Measurements from ENCODE around the gene KIFAP3. TPM values are rescaled to one million over a fixed set of nuclear protein-coding genes. Genes with fewer than 3 reads are reported as not detected.
"Not testable (repeated sequence)": the region's sequence is repeated elsewhere in the genome, so short reads cannot be mapped to it uniquely, and the experiment has no call there.

The KIFAP3 gene
- total RNA-seq, 1 experiment from 2014 or later, result 29.2 TPM

DNA sequence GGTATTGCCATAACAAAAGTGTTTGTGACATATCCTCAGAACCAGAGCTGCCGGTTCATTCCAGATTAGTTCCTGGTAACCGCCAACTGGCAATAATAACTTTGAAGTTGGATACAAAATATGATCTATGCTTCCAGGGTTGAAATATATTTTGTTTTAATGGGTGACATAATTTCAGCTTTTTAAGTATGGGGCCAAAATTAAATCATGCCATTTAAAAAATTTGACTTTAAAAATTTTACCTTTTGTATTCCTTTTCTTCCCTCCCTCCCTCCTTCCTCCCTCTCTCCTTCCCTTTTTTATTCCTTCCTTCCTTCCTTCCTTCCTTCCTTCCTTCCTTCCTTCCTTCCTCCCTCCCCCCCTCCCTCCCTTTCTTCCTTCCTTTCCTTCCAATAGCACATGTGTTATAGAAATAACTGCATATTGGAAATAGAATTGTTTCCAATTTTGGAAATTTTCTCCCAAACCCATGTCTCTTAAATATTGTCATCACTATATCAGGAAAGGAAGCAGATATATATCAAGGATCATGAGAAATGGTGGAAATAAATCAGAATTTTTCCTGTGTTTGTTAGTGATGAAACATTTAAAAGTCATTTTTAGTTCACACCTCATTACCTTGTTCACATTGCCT lies 12.0 kb upstream of the KIFAP3 start:
- H3K36me3 Mint-ChIP-seq (ENCODE audit: insufficient read depth, unreplicated experiment), result no peaks in the 10 kb centered on the region
- intact Hi-C loops (cut with micrococcal nuclease), result no loop called here
- no TSS peak for BruUV-seq (replicated peaks)
- no peaks in the 10 kb centered on the region for H3K9me3 Mint-ChIP-seq (ENCODE audit: unreplicated experiment)
- no peak for DNase-seq (ENCODE audit: unreplicated experiment)
- H3K27ac Mint-ChIP-seq (ENCODE audit: low read depth, unreplicated experiment), result no peak overlapping the region
- CTCF ChIA-PET, result interaction anchor here (1.7 kb wide), 1 partner anchor 12 kb away, joined by 13 read pairs; the partner anchor contains the start of gene KIFAP3
- H3K27me3 Mint-ChIP-seq (ENCODE audit: insufficient read depth, unreplicated experiment), result no peaks in the 10 kb centered on the region
- no peak overlapping the region for H3K4me3 Mint-ChIP-seq (ENCODE audit: unreplicated experiment)
- POLR2A ChIA-PET, result no interaction called here
- H3K4me1 Mint-ChIP-seq (ENCODE audit: insufficient read depth, unreplicated experiment), result no peaks in the 10 kb centered on the region
- no peak for TF ChIP-seq CTCF (IDR thresholded peaks at IDR 0.05; ENCODE audit: unreplicated experiment)

DNA sequence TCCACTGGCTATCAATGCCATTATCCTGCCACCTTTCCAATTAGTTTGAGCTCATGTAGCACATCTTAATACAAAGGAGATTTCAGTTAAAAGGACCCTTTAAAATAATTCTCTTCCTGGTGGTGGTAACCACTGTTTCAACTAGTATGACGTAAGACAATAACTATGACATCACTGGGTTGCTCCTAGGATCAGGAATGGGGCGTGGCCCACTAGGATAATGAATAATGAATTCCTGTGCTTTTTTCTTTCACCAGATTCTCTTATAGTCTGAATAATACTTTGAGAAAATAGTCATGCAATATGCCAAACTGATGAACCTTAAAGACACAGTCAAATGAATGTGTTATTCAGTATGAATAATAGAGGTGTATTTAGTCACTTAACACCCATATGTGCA lies 10.6 kb upstream of the KIFAP3 start:
- no TSS peak for BruUV-seq (replicated peaks)
- POLR2A ChIA-PET, result no interaction called here
- Mint-ChIP-seq H3K27me3 (ENCODE audit: insufficient read depth, unreplicated experiment) (no peaks in the 10 kb centered on the region), H3K36me3 (ENCODE audit: insufficient read depth, unreplicated experiment) (no peaks in the 10 kb centered on the region), H3K4me1 (ENCODE audit: insufficient read depth, unreplicated experiment) (no peaks in the 10 kb centered on the region), H3K27ac (ENCODE audit: low read depth, unreplicated experiment) (no peak overlapping the region), H3K9me3 (ENCODE audit: unreplicated experiment) (no peaks in the 10 kb centered on the region), H3K4me3 (ENCODE audit: unreplicated experiment) (no peak overlapping the region)
- DNase-seq (ENCODE audit: unreplicated experiment), result no peak
- CTCF ChIA-PET, result interaction anchor here (0.6 to 1.7 kb wide), 3 partner anchors 10 to 191 kb away, joined by 3 to 13 read pairs (median 3); partner anchors contain the start of gene KIFAP3
- no peak for TF ChIP-seq CTCF (IDR thresholded peaks at IDR 0.05; ENCODE audit: unreplicated experiment)
- intact Hi-C loops (cut with micrococcal nuclease), result no loop called here

DNA sequence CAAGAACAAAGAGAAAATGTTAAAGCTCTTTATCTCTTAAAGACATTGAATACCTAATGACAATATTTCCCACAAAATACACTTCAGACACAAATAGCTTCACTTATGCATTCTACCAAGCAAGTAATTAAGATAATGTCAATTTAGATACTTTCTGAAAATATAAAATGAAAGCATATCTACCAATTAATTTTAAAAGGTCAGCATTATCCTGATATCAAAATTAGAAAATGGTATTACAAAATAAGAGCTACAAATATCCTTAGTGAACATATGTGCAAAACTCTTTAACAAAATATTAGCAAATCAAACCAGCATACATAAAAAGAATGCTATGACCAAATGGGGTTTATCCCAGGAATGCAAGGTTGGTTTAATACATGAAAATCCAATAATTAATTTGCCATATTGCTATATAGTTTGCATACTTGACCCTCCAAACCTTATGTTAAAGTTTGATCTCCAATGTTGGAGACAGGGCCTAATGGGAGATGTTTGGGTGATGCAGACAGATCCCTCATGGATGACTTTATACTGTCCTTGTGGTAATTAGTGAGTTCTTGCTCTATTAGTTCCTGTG lies 4.2 kb upstream of the KIFAP3 start:
- Mint-ChIP-seq H3K4me1 (ENCODE audit: insufficient read depth, unreplicated experiment) (peaks cover 10% of the 10 kb centered on the region), H3K27ac (ENCODE audit: low read depth, unreplicated experiment) (no peak overlapping the region), H3K4me3 (ENCODE audit: unreplicated experiment) (no peak overlapping the region), H3K27me3 (ENCODE audit: insufficient read depth, unreplicated experiment) (no peaks in the 10 kb centered on the region), H3K36me3 (ENCODE audit: insufficient read depth, unreplicated experiment) (no peaks in the 10 kb centered on the region), H3K9me3 (ENCODE audit: unreplicated experiment) (peaks cover 7% of the 10 kb centered on the region)
- POLR2A ChIA-PET, result interaction anchor here (0.8 to 5.9 kb wide), 2 partner anchors 151 to 185 kb away, joined by 3 to 47 read pairs; partner anchors contain the start of gene SCYL3
- CTCF ChIA-PET, result no interaction called here
- DNase-seq (ENCODE audit: unreplicated experiment), result no peak
- BruUV-seq (replicated peaks), result no TSS peak
- no peak for TF ChIP-seq CTCF (IDR thresholded peaks at IDR 0.05; ENCODE audit: unreplicated experiment)
- intact Hi-C loops (cut with micrococcal nuclease), result loop anchor here (10.0 kb wide), 1 partner anchor 626 kb away; no protein-coding TSS in a partner anchor

GRCh38 chr1:170077926-170078325 lies 3.4 kb upstream of the KIFAP3 start:
- Mint-ChIP-seq H3K4me3 (ENCODE audit: unreplicated experiment) (no peak overlapping the region), H3K9me3 (ENCODE audit: unreplicated experiment) (peaks cover 7% of the 10 kb centered on the region), H3K27me3 (ENCODE audit: insufficient read depth, unreplicated experiment) (no peaks in the 10 kb centered on the region), H3K4me1 (ENCODE audit: insufficient read depth, unreplicated experiment) (peaks cover 15% of the 10 kb centered on the region), H3K27ac (ENCODE audit: low read depth, unreplicated experiment) (no peak overlapping the region), H3K36me3 (ENCODE audit: insufficient read depth, unreplicated experiment) (no peaks in the 10 kb centered on the region)
- TF ChIP-seq CTCF (IDR thresholded peaks at IDR 0.05; ENCODE audit: unreplicated experiment), result no peak
- no peak for DNase-seq (ENCODE audit: unreplicated experiment)
- intact Hi-C loops (cut with micrococcal nuclease), result loop anchor here (10.0 kb wide), 1 partner anchor 627 kb away; no protein-coding TSS in a partner anchor
- BruUV-seq (replicated peaks), result no TSS peak
- CTCF ChIA-PET, result no interaction called here
- POLR2A ChIA-PET, result interaction anchor here (0.8 to 5.9 kb wide), 2 partner anchors 150 to 184 kb away, joined by 3 to 47 read pairs; partner anchors contain the start of gene SCYL3

GRCh38 chr1:170076952-170077351 lies 2.5 kb upstream of the KIFAP3 start:
- intact Hi-C loops (cut with micrococcal nuclease), result loop anchor here (10.0 kb wide), 1 partner anchor 628 kb away; no protein-coding TSS in a partner anchor
- POLR2A ChIA-PET, result interaction anchor here (5.9 kb wide), 1 partner anchor 183 kb away, joined by 47 read pairs; the partner anchor contains the start of gene SCYL3

More at GRCh38 chr1:170076952-170077351, 2.5 kb upstream of the KIFAP3 start:
- BruUV-seq (replicated peaks); H3K4me3 Mint-ChIP-seq (ENCODE audit: unreplicated experiment); H3K27ac Mint-ChIP-seq (ENCODE audit: low read depth, unreplicated experiment); DNase-seq (ENCODE audit: unreplicated experiment); H3K9me3 Mint-ChIP-seq (ENCODE audit: unreplicated experiment); CTCF ChIA-PET; H3K27me3 Mint-ChIP-seq (ENCODE audit: insufficient read depth, unreplicated experiment); H3K36me3 Mint-ChIP-seq (ENCODE audit: insufficient read depth, unreplicated experiment): not testable (repeated sequence)
- peaks cover 21% of the 10 kb centered on the region for H3K4me1 Mint-ChIP-seq (ENCODE audit: insufficient read depth, unreplicated experiment)

Measured in MCF 10A (cell line).